ENCODE results near the gene RCN1. TPM values are rescaled to one million over a fixed set of nuclear protein-coding genes. Genes with fewer than 3 reads are reported as not detected.

Gene RCN1
- total RNA-seq, 2 donors from 2014 or later = 27.7 to 29.7 TPM

GRCh38 chr11:32108576-32108975 lies 17.7 kb downstream of the RCN1 start:
- no peaks in the 10 kb centered on the region for H3K9me3 ChIP-seq
- no peak overlapping the region for H3K4me3 ChIP-seq
- no peaks in the 10 kb centered on the region for H3K36me3 ChIP-seq
- no peak for TF ChIP-seq CTCF (IDR thresholded peaks at IDR 0.05)
- H3K27me3 ChIP-seq = no peaks in the 10 kb centered on the region
- no peak overlapping the region for H3K27ac ChIP-seq
- H3K4me1 ChIP-seq = peaks cover 0 to 4% of the 10 kb centered on the region in 2 donors
- no peak for DNase-seq (ENCODE audit: low spot score)

- H3K4me3 ChIP-seq = no peak overlapping the region
- TF ChIP-seq CTCF (IDR thresholded peaks at IDR 0.05) = no peak
- no peaks in the 10 kb centered on the region for H3K36me3 ChIP-seq
- no peaks in the 10 kb centered on the region for H3K4me1 ChIP-seq
- no peaks in the 10 kb centered on the region for H3K9me3 ChIP-seq
- H3K27ac ChIP-seq = no peak overlapping the region
- no peak for DNase-seq (ENCODE audit: low spot score)
- no peaks in the 10 kb centered on the region for H3K27me3 ChIP-seq
Measured at GRCh38 chr11:32109138-32109537, 18.3 kb downstream of the RCN1 start.

- DNase-seq (ENCODE audit: low spot score) = no peak
Measured at GRCh38 chr11:32109592-32109991, 18.7 kb downstream of the RCN1 start.

GRCh38 chr11:32110795-32111194 lies 19.9 kb downstream of the RCN1 start:
- Histone ChIP-seq H3K9me3 (no peaks in the 10 kb centered on the region), H3K27me3 (no peaks in the 10 kb centered on the region), H3K4me1 (no peaks in the 10 kb centered on the region), H3K4me3 (no peak overlapping the region), H3K27ac (no peak overlapping the region), H3K36me3 (no peaks in the 10 kb centered on the region)
- no peak for TF ChIP-seq CTCF (IDR thresholded peaks at IDR 0.05)
- DNase-seq (ENCODE audit: low spot score) = no peak

More at GRCh38 chr11:32109592-32109991, 18.7 kb downstream of the RCN1 start:
- no peak for TF ChIP-seq CTCF (IDR thresholded peaks at IDR 0.05)
- no peaks in the 10 kb centered on the region for H3K36me3 ChIP-seq
- no peaks in the 10 kb centered on the region for H3K4me1 ChIP-seq
- H3K27ac ChIP-seq = no peak overlapping the region
- H3K27me3 ChIP-seq = no peaks in the 10 kb centered on the region
- H3K9me3 ChIP-seq = no peaks in the 10 kb centered on the region
- no peak overlapping the region for H3K4me3 ChIP-seq

- Histone ChIP-seq H3K27ac (no peak overlapping the region), H3K4me3 (no peak overlapping the region), H3K9me3 (no peaks in the 10 kb centered on the region), H3K27me3 (no peaks in the 10 kb centered on the region), H3K4me1 (no peaks in the 10 kb centered on the region), H3K36me3 (no peaks in the 10 kb centered on the region)
- TF ChIP-seq CTCF (IDR thresholded peaks at IDR 0.05) = no peak
- DNase-seq (ENCODE audit: low spot score) = no peak
Measured at GRCh38 chr11:32113200-32113919, 22.5 kb downstream of the RCN1 start.

GRCh38 chr11:32113920-32114203 lies 23.0 kb downstream of the RCN1 start:
- no peak for TF ChIP-seq CTCF (IDR thresholded peaks at IDR 0.05)
- Histone ChIP-seq H3K27ac (no peak overlapping the region), H3K4me3 (no peak overlapping the region), H3K27me3 (no peaks in the 10 kb centered on the region), H3K4me1 (no peaks in the 10 kb centered on the region), H3K36me3 (no peaks in the 10 kb centered on the region), H3K9me3 (no peaks in the 10 kb centered on the region)
- no peak for DNase-seq (ENCODE audit: low spot score)
